Measurements from ENCODE around the gene NPTX1.
"Not testable (repeated sequence)": the region's sequence is repeated elsewhere in the genome, so short reads cannot be mapped to it uniquely, and the experiment has no call there.

NPTX1 gene

GRCh38 chr17:80509311-80509710 lies 32.9 kb upstream of the NPTX1 start:
- TF ChIP-seq CTCF (IDR thresholded peaks at IDR 0.05): no peak
- Histone ChIP-seq H3K36me3 (no peaks in the 10 kb centered on the region), H3K4me3 (no peak overlapping the region), H3K4me1 (peaks cover 0 to 8% (median 0%) of the 10 kb centered on the region in 4 donors), H3K9me3 (no peaks in the 10 kb centered on the region), H3K27ac (no peak overlapping the region), H3K27me3 (peaks cover 0 to 76% of the 10 kb centered on the region in 2 donors)
- intact Hi-C loops (cut with DNase I; ENCODE audit: low total_unique reads): no loop called here
- no peak for DNase-seq

- intact Hi-C loops (cut with DNase I; ENCODE audit: low total_unique reads): no loop called here
- Histone ChIP-seq H3K36me3 (no peaks in the 10 kb centered on the region), H3K4me1 (no peaks in the 10 kb centered on the region), H3K27ac (no peak overlapping the region), H3K27me3 (peaks cover 0 to 82% of the 10 kb centered on the region in 2 donors), H3K9me3 (no peaks in the 10 kb centered on the region), H3K4me3 (no peak overlapping the region)
- DNase-seq: no peak
- TF ChIP-seq CTCF (IDR thresholded peaks at IDR 0.05): no peak
Measured at GRCh38 chr17:80507965-80508364, 31.6 kb upstream of the NPTX1 start.

- intact Hi-C loops (cut with DNase I; ENCODE audit: low total_unique reads); H3K4me3 ChIP-seq; H3K36me3 ChIP-seq; H3K4me1 ChIP-seq; H3K27ac ChIP-seq; H3K9me3 ChIP-seq; DNase-seq: not testable (repeated sequence)
- peaks cover 0 to 82% of the 10 kb centered on the region in 2 donors for H3K27me3 ChIP-seq
Measured at GRCh38 chr17:80507177-80507576, 30.8 kb upstream of the NPTX1 start.

GRCh38 chr17:80504686-80505413 lies 28.4 kb upstream of the NPTX1 start:
- Histone ChIP-seq H3K4me3 (no peak overlapping the region), H3K36me3 (no peaks in the 10 kb centered on the region), H3K27me3 (peaks cover 0 to 82% of the 10 kb centered on the region in 2 donors), H3K4me1 (no peaks in the 10 kb centered on the region), H3K27ac (no peak overlapping the region), H3K9me3 (no peaks in the 10 kb centered on the region)
- TF ChIP-seq CTCF (IDR thresholded peaks at IDR 0.05): no peak
- DNase-seq: no peak
- intact Hi-C loops (cut with DNase I; ENCODE audit: low total_unique reads): no loop called here

GRCh38 chr17:80503921-80504320 lies 27.5 kb upstream of the NPTX1 start:
- peaks cover 0 to 83% of the 10 kb centered on the region in 2 donors for H3K27me3 ChIP-seq
- intact Hi-C loops (cut with DNase I; ENCODE audit: low total_unique reads): no loop called here

More at GRCh38 chr17:80503921-80504320, 27.5 kb upstream of the NPTX1 start:
- no peak for TF ChIP-seq CTCF (IDR thresholded peaks at IDR 0.05)
- H3K4me1 ChIP-seq: no peaks in the 10 kb centered on the region
- H3K9me3 ChIP-seq: no peaks in the 10 kb centered on the region
- no peak overlapping the region for H3K27ac ChIP-seq
- H3K4me3 ChIP-seq: no peak overlapping the region
- DNase-seq: no peak
- H3K36me3 ChIP-seq: no peaks in the 10 kb centered on the region

All from tibial artery (tissue), 4 donors.